Ishikawa (cell line): ENCODE data around the gene SLU7.

Experiments used
- CEBPB ChIP-seq: IDR thresholded peaks from 2 replicates; pipeline ENCODE4 v1.6.1; 2012
- CREB1 ChIP-seq: IDR thresholded peaks from 2 replicates; pipeline ENCODE4 v1.6.1; 2012; ENCODE audit warnings: low read depth
- EGR1 ChIP-seq: IDR thresholded peaks from 2 replicates; pipeline ENCODE4 v1.6.1; 2012
- EP300 ChIP-seq: IDR thresholded peaks from 2 replicates; pipeline ENCODE4 v1.6.1; 2012; ENCODE audit warnings: borderline replicate concordance
- FOXM1 ChIP-seq: IDR thresholded peaks from 2 replicates; pipeline ENCODE4 v1.6.1; 2012; ENCODE audit warnings: low read depth, borderline replicate concordance
- MAX ChIP-seq: IDR thresholded peaks from 2 replicates; pipeline ENCODE4 v1.6.1; 2012
- NFIC ChIP-seq: IDR thresholded peaks from 2 replicates; pipeline ENCODE4 v1.6.1; 2012
- RAD21 ChIP-seq: IDR thresholded peaks from 2 replicates; pipeline ENCODE4 v1.6.1; 2012; ENCODE audit warnings: low read depth
- REST ChIP-seq: IDR thresholded peaks from 2 replicates; pipeline ENCODE4 v1.6.1; 2012; ENCODE audit warnings: low read depth, mild to moderate bottlenecking
- TAF1 ChIP-seq: IDR thresholded peaks from 2 replicates; pipeline ENCODE4 v1.6.1; 2012; ENCODE audit warnings: low read depth, mild to moderate bottlenecking
- TCF12 ChIP-seq: IDR thresholded peaks from 2 replicates; pipeline ENCODE4 v1.6.1; 2012; ENCODE audit warnings: low read depth
- TEAD4 ChIP-seq: IDR thresholded peaks from 2 replicates; pipeline ENCODE4 v1.6.1; 2012
- USF1 ChIP-seq: IDR thresholded peaks from 2 replicates; pipeline ENCODE4 v1.6.1; 2012
- YY1 ChIP-seq: IDR thresholded peaks from 2 replicates; pipeline ENCODE4 v1.6.1; 2012; ENCODE audit warnings: low read depth
- ZBTB7A ChIP-seq: IDR thresholded peaks from 2 replicates; pipeline ENCODE4 v1.6.1; 2012; ENCODE audit warnings: low read depth

Gene SLU7

DNA sequence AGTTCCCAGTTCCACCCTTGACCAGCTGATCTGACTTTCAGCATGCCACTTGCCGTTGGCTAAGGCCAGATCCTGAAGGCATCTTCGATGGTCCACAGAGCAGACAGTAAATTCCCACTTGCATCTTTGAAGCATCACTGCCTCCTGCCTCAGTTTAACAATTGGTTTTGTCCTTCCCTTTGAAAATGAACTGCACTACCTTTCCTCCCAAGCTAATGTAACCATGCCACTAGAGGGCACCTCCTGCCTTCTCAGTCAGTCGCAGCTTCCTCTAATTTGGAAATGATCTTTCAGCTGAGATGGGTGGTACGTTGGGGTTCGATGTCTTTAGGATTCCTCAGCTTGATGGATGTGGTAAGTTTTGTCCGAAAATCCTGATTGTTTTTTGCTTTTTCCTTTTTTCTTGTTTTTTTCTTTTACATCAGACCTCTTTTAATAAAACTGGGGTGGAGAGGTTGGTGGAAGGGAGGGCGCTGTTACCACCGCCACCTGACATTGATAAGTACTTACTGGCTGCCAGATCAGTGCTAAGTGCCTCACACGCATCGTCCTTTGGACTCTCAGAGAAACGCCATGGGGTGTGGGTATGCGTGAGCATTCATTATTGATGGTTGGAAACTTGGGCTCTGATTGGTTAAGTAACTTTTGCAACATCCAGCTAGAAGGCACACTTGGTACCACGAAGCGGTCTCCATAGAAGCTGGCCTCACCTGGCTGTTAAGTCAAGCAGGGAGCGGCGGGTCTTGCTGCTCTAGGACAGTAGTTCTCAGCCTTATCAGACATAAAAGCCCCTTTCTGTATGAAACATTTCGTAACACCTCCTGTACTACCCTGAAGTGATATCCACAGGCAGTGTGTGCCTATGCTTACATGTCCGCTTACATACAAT is 19.7 kb upstream of the SLU7 start:
- TF ChIP-seq RAD21 (peak; percentile 71), CEBPB (no peak)

DNA sequence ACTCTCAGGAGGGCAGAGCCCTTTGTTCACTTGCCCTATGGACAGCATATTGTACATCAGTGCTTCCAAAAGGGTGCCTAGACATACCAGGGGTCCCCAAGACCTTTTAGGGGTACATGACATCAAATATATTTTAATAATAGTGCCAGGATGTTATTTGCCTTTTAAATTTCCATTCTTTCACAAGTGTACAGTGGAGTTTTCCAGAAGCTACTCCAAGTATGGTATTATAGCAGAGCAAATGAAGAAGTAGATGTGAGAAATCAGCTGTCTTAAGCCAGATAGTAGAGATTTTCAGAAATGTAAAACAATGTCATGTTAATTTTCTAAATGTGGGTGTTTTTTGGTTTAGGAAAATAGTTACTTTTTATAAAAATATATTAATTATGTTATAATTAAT is 18.4 kb upstream of the SLU7 start:
- no peak for TF ChIP-seq RAD21
- no peak for TF ChIP-seq CEBPB
- TF ChIP-seq YY1 = no peak
- no peak for TF ChIP-seq TAF1
- no peak for TF ChIP-seq TCF12
- TF ChIP-seq MAX = no peak
- TF ChIP-seq EP300 = no peak
- TF ChIP-seq TEAD4 = no peak

GRCh38 chr5:160436017-160436416 is 17.1 kb upstream of the SLU7 start:
- TF ChIP-seq REST (no peak), CEBPB (no peak), EP300 (no peak), EGR1 (no peak), FOXM1 (no peak), MAX (no peak), NFIC (no peak), RAD21 (no peak), CREB1 (no peak), TEAD4 (no peak), TCF12 (no peak), USF1 (no peak), ZBTB7A (no peak), TAF1 (no peak), YY1 (no peak)

GRCh38 chr5:160435532-160435931 is 16.7 kb upstream of the SLU7 start:
- TF ChIP-seq REST (no peak), EP300 (no peak), TEAD4 (no peak), NFIC (no peak), RAD21 (no peak), YY1 (no peak), FOXM1 (no peak), TCF12 (no peak)

DNA sequence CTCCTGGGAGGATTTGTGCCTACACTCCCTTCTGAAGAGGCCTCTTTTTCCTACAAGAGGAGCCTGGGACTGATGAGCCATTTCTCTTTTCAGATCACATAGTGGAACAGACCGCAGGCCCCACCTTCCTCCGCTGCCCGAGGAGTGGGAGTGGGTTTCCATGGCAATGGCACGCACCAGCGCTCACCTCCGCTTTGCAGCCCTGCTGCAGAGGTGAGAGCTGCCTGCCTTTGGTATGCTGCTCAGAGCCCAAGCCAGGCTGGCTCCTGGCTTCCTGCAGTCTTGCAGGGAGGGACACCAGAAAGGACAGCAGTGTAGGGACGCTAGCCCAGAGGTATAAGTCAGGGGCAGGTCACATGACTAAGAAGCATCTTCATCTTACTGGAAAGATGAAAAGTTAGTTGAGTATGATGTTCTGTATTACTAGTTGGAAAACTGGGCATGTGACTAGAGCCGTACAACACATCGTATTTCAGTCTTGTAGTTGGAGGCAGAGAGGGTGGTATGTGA is 15.2 kb upstream of the SLU7 start:
- TF ChIP-seq USF1 (peak; percentile 60), RAD21 (no peak), ZBTB7A (no peak), EP300 (no peak), TEAD4 (0 out of 2 replicates have a peak, but pooled peaks have one; percentile 34), EGR1 (peak; percentile 67)

- no peak for TF ChIP-seq ZBTB7A
- TF ChIP-seq TEAD4 = no peak
- no peak for TF ChIP-seq MAX
- TF ChIP-seq CEBPB = no peak
- no peak for TF ChIP-seq CREB1
- no peak for TF ChIP-seq NFIC
- no peak for TF ChIP-seq EP300
- no peak for TF ChIP-seq REST
- no peak for TF ChIP-seq TCF12
- TF ChIP-seq EGR1 = no peak
- TF ChIP-seq FOXM1 = no peak
- TF ChIP-seq YY1 = no peak
- no peak for TF ChIP-seq RAD21
- TF ChIP-seq TAF1 = no peak
Observed at GRCh38 chr5:160432787-160433186, 13.9 kb upstream of the SLU7 start.
